Glutamatergic neuron (in vitro differentiated cells): ENCODE results near the gene SCD5. TPM values are rescaled to one million over a fixed set of nuclear protein-coding genes. Genes with fewer than 3 reads are reported as not detected.

ENCODE experiments used
- DNase-seq: peaks from one replicate; pipeline ENCODE4 v3.0.0; 2022
- H3K27ac Mint-ChIP-seq: one replicate; pipeline ENCODE4 v1.8.0; 2020; ENCODE audit warnings: mild to moderate bottlenecking, mixed read lengths, inconsistent platforms; ENCODE audit not compliant: unreplicated experiment
- H3K27me3 Mint-ChIP-seq: one replicate; pipeline ENCODE4 v1.8.0; 2020; ENCODE audit warnings: mild to moderate bottlenecking, moderate library complexity, mixed read lengths, inconsistent platforms; ENCODE audit not compliant: unreplicated experiment
- H3K36me3 Mint-ChIP-seq: one replicate; pipeline ENCODE4 v1.8.0; 2020; ENCODE audit warnings: mild to moderate bottlenecking, mixed read lengths, inconsistent platforms; ENCODE audit not compliant: unreplicated experiment
- H3K4me1 Mint-ChIP-seq: one replicate; pipeline ENCODE4 v1.8.0; 2020; ENCODE audit warnings: mild to moderate bottlenecking, low read depth, mixed read lengths, inconsistent platforms; ENCODE audit not compliant: unreplicated experiment
- H3K4me3 Mint-ChIP-seq: one replicate; pipeline ENCODE4 v1.8.0; 2020; ENCODE audit warnings: mild to moderate bottlenecking, mixed read lengths, inconsistent platforms; ENCODE audit not compliant: unreplicated experiment
- H3K9me3 Mint-ChIP-seq: one replicate; pipeline ENCODE4 v1.8.0; 2020; ENCODE audit warnings: mild to moderate bottlenecking, moderate library complexity, mixed read lengths, inconsistent platforms; ENCODE audit not compliant: unreplicated experiment
- CTCF ChIP-seq: fragments of 200-600 bp; sonication (generic); IDR thresholded peaks from one replicate; pipeline ENCODE4 v1.5.0; 2021; ENCODE audit not compliant: partially characterized antibody, unreplicated experiment
- total RNA-seq: library from RNA; stranded (reverse); fragmentation: NEBNext Ultra II Directional; extraction: Animal tissue kit (Norgen Biotek cat#: 25700); gene quantifications from one replicate; pipeline ENCODE4 v1.2.1, GENCODE V29; 2021; ENCODE audit not compliant: unreplicated experiment

SCD5 gene
- total RNA-seq, 1 donor from 2014 or later, result 31.9 TPM

DNA sequence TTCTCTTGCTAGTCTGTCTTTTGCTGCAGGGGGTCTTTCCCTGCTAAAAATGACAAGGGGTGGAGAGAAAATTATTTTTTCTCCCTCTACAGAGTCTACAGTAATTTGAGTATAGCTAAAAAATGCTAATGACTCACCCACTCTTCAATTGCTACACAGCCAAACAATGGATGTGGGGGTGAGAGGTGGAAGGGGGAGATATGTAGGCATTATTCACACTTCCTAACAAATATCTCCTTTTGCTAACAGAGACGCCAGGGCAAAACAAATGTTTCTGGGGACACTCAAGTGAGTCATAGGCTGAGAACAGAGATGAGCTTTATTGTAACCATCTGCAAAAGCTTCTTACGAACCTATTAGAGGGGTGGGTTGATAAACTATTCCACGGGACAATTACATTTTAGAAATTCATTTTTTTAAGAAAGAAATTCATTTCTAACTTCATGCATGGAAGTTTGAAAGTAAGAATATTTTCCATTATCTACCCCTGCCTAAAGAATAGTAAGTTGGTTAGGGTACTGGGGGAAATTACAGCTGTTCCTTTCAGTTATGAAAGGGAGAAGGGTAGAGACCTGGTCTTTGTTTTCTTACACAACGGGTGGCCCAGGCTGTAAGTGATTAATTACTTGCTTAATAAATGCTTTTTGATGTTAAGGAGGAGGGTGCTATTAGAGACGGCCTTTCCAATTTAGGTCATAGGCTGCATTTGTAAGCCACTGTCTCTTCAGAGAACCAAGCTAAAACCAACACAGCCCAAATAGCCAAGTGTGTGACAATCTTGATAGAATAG lies 12.8 kb downstream of the SCD5 start:
- H3K27ac Mint-ChIP-seq, result peak overlapping the region; percentile 92
- H3K9me3 Mint-ChIP-seq, result peaks cover 3% of the 10 kb centered on the region
- no peaks in the 10 kb centered on the region for H3K36me3 Mint-ChIP-seq
- peaks cover 20% of the 10 kb centered on the region for H3K27me3 Mint-ChIP-seq
- DNase-seq, result no peak
- TF ChIP-seq CTCF, result no peak
- H3K4me3 Mint-ChIP-seq, result peak overlapping the region; percentile 76
- H3K4me1 Mint-ChIP-seq, result peaks cover 28% of the 10 kb centered on the region

GRCh38 chr4:82784681-82785610 lies 13.7 kb downstream of the SCD5 start:
- Mint-ChIP-seq H3K4me3 (peak overlapping the region; percentile 76), H3K9me3 (no peaks in the 10 kb centered on the region), H3K27ac (peak overlapping the region; percentile 92), H3K36me3 (no peaks in the 10 kb centered on the region), H3K27me3 (peaks cover 15% of the 10 kb centered on the region), H3K4me1 (peaks cover 28% of the 10 kb centered on the region)
- TF ChIP-seq CTCF, result no peak
- peak; percentile 59 for DNase-seq

GRCh38 chr4:82782626-82783345 lies 15.8 kb downstream of the SCD5 start:
- Mint-ChIP-seq H3K9me3 (no peaks in the 10 kb centered on the region), H3K27ac (no peak overlapping the region), H3K4me1 (peaks cover 22% of the 10 kb centered on the region), H3K27me3 (peaks cover 10% of the 10 kb centered on the region), H3K36me3 (peaks cover 3% of the 10 kb centered on the region), H3K4me3 (no peak overlapping the region)
- TF ChIP-seq CTCF, result no peak
- DNase-seq, result no peak

- Mint-ChIP-seq H3K9me3 (no peaks in the 10 kb centered on the region), H3K27ac (no peak overlapping the region), H3K4me3 (no peak overlapping the region), H3K4me1 (peaks cover 19% of the 10 kb centered on the region), H3K36me3 (peaks cover 4% of the 10 kb centered on the region), H3K27me3 (peaks cover 5% of the 10 kb centered on the region)
- DNase-seq, result no peak
- TF ChIP-seq CTCF, result no peak
Observed at GRCh38 chr4:82780752-82781231, 17.8 kb downstream of the SCD5 start.
